K562 (cell line): Measurements from ENCODE around the gene TRIM32. TPM values are rescaled to one million over a fixed set of nuclear protein-coding genes. Genes with fewer than 3 reads are reported as not detected.

Source experiments
- CTBP1 ChIP-seq: fragments of 450-650 bp; IDR thresholded peaks from 2 replicates; pipeline ENCODE4 v1.6.1; 2016; ENCODE audit warnings: borderline replicate concordance
- JUN ChIP-seq, 2 experiments: sonication (generic) in 1 of 2; formaldehyde crosslinking in 1 of 2; IDR thresholded peaks; 2 replicates each; pipeline versions ENCODE4 v1.6.1 to v1.8.0; 2012 to 2022; ENCODE audit warnings: borderline replicate concordance in 2 of 2, mild to moderate bottlenecking in 2 of 2, improper control_type of control experiment in 1 of 2, low read depth in 1 of 2, low read length in 1 of 2, missing genetic modification reagents in 1 of 2
- NFXL1 ChIP-seq: fragments of 450-650 bp; formaldehyde crosslinking; IDR thresholded peaks from 2 replicates; pipeline ENCODE4 v1.4.0; 2021; ENCODE audit warnings: mild to moderate bottlenecking
- RCOR1 ChIP-seq, 2 experiments: IDR thresholded peaks; 2 replicates each; pipeline ENCODE4 v1.6.1; 2012; ENCODE audit warnings: low read depth in 2 of 2, low read length in 2 of 2, borderline replicate concordance in 1 of 2, improper control_type of control experiment in 1 of 2
- polyA plus RNA-seq, 8 experiments: library from polyadenylated mRNA; depleted of rRNA in 4 of 8; stranded (reverse) in 5 of 8; unstranded in 3 of 8; fragments of >200 nt; fragmentation: Nextera tagmentation in 2 of 8; fragmentation: Illumina TruSeq in 1 of 8; extraction: Ambion mirVana in 2 of 8; extraction: Trizol in 1 of 8; gene quantifications; 2 replicates each; pipeline versions ENCODE4 v1.2.1 to v1.2.3, GENCODE V29; 2011 to 2014; ENCODE audit warnings: inconsistent platforms in 1 of 8, missing spikeins in 1 of 8
- total RNA-seq, 7 experiments: library from RNA; depleted of rRNA in 6 of 7; stranded (reverse); fragments of >200 nt in 6 of 7; fragmentation: Illumina TruSeq in 2 of 7; extraction: Trizol in 2 of 7; gene quantifications; 2 replicates each; pipeline versions ENCODE4 v1.2.1 to v1.2.3, GENCODE V29; 2011 to 2021; ENCODE audit warnings: low replicate concordance in 1 of 7
- TF ChIP-seq, protein P1 (sequence below): fragments of 450-650 bp; IDR thresholded peaks from 2 replicates; pipeline ENCODE4 v1.6.1; 2016; ENCODE audit warnings: mild to moderate bottlenecking, moderate library complexity
- TF ChIP-seq, protein P2 (sequence below): IDR thresholded peaks from 2 replicates; pipeline ENCODE4 v1.6.1; 2011; ENCODE audit warnings: borderline replicate concordance, low read depth, mild to moderate bottlenecking, moderate library complexity, low read length; ENCODE audit not compliant: insufficient read depth, poor library complexity, severe bottlenecking
- TF ChIP-seq, protein P3 (sequence below), 2 experiments: IDR thresholded peaks; 2 replicates each; pipeline ENCODE4 v1.6.1; 2011; ENCODE audit warnings: borderline replicate concordance in 1 of 2, control low read depth in 1 of 2, low read depth in 1 of 2, low read length in 1 of 2, mild to moderate bottlenecking in 1 of 2, mixed read lengths in 1 of 2, moderate library complexity in 1 of 2; ENCODE audit not compliant: insufficient read depth in 1 of 2, insufficient read length in 1 of 2, poor library complexity in 1 of 2, severe bottlenecking in 1 of 2; ENCODE audit errors: extremely low read depth in 1 of 2

The TRIM32 gene
- total and polyA plus RNA-seq, 9 of the 15 experiments (the other 6 are each of a cell fraction or from before 2014, with no cell fraction given), result 3.5 to 9.4 (median 5.9) TPM

DNA sequence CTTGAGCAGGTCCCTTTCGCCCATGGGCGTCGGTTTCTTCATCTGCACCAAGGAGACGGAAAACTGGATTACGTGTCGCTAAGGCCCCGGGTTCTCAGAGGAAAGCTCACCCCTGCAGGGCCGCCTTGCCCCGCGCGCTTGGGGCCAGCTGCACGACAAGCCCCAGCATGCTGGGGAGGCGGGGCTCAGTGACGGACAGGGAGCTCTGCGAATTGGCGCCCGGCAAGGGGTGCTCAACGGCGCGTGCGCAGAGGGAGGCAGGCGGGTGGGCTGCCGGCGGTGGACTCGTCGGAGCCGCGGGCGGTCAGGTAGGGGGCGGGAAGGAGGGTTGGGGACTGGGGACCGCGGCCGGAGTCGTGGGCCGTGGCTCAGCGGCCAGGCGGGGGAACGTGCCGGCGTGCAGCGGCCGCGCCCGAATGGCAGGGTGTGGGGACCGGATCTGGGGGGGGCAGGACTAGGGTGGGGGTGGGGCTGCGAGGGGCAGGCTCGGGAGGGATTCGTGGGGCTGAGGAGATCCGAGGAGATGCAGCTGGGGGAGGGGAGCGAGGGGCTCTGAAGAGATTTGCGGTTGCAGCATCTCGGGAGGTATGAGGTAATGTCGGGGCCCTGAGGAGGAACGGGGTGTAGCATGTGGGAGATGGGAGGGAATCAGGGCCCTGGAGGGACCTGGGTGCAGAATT lies at the start of gene TRIM32 (continued):
- TF ChIP-seq, protein P1, sequence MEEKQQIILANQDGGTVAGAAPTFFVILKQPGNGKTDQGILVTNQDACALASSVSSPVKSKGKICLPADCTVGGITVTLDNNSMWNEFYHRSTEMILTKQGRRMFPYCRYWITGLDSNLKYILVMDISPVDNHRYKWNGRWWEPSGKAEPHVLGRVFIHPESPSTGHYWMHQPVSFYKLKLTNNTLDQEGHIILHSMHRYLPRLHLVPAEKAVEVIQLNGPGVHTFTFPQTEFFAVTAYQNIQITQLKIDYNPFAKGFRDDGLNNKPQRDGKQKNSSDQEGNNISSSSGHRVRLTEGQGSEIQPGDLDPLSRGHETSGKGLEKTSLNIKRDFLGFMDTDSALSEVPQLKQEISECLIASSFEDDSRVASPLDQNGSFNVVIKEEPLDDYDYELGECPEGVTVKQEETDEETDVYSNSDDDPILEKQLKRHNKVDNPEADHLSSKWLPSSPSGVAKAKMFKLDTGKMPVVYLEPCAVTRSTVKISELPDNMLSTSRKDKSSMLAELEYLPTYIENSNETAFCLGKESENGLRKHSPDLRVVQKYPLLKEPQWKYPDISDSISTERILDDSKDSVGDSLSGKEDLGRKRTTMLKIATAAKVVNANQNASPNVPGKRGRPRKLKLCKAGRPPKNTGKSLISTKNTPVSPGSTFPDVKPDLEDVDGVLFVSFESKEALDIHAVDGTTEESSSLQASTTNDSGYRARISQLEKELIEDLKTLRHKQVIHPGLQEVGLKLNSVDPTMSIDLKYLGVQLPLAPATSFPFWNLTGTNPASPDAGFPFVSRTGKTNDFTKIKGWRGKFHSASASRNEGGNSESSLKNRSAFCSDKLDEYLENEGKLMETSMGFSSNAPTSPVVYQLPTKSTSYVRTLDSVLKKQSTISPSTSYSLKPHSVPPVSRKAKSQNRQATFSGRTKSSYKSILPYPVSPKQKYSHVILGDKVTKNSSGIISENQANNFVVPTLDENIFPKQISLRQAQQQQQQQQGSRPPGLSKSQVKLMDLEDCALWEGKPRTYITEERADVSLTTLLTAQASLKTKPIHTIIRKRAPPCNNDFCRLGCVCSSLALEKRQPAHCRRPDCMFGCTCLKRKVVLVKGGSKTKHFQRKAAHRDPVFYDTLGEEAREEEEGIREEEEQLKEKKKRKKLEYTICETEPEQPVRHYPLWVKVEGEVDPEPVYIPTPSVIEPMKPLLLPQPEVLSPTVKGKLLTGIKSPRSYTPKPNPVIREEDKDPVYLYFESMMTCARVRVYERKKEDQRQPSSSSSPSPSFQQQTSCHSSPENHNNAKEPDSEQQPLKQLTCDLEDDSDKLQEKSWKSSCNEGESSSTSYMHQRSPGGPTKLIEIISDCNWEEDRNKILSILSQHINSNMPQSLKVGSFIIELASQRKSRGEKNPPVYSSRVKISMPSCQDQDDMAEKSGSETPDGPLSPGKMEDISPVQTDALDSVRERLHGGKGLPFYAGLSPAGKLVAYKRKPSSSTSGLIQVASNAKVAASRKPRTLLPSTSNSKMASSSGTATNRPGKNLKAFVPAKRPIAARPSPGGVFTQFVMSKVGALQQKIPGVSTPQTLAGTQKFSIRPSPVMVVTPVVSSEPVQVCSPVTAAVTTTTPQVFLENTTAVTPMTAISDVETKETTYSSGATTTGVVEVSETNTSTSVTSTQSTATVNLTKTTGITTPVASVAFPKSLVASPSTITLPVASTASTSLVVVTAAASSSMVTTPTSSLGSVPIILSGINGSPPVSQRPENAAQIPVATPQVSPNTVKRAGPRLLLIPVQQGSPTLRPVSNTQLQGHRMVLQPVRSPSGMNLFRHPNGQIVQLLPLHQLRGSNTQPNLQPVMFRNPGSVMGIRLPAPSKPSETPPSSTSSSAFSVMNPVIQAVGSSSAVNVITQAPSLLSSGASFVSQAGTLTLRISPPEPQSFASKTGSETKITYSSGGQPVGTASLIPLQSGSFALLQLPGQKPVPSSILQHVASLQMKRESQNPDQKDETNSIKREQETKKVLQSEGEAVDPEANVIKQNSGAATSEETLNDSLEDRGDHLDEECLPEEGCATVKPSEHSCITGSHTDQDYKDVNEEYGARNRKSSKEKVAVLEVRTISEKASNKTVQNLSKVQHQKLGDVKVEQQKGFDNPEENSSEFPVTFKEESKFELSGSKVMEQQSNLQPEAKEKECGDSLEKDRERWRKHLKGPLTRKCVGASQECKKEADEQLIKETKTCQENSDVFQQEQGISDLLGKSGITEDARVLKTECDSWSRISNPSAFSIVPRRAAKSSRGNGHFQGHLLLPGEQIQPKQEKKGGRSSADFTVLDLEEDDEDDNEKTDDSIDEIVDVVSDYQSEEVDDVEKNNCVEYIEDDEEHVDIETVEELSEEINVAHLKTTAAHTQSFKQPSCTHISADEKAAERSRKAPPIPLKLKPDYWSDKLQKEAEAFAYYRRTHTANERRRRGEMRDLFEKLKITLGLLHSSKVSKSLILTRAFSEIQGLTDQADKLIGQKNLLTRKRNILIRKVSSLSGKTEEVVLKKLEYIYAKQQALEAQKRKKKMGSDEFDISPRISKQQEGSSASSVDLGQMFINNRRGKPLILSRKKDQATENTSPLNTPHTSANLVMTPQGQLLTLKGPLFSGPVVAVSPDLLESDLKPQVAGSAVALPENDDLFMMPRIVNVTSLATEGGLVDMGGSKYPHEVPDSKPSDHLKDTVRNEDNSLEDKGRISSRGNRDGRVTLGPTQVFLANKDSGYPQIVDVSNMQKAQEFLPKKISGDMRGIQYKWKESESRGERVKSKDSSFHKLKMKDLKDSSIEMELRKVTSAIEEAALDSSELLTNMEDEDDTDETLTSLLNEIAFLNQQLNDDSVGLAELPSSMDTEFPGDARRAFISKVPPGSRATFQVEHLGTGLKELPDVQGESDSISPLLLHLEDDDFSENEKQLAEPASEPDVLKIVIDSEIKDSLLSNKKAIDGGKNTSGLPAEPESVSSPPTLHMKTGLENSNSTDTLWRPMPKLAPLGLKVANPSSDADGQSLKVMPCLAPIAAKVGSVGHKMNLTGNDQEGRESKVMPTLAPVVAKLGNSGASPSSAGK, result peak; percentile 90; the same call in 1 of the 2 replicates
- TF ChIP-seq, protein P2, sequence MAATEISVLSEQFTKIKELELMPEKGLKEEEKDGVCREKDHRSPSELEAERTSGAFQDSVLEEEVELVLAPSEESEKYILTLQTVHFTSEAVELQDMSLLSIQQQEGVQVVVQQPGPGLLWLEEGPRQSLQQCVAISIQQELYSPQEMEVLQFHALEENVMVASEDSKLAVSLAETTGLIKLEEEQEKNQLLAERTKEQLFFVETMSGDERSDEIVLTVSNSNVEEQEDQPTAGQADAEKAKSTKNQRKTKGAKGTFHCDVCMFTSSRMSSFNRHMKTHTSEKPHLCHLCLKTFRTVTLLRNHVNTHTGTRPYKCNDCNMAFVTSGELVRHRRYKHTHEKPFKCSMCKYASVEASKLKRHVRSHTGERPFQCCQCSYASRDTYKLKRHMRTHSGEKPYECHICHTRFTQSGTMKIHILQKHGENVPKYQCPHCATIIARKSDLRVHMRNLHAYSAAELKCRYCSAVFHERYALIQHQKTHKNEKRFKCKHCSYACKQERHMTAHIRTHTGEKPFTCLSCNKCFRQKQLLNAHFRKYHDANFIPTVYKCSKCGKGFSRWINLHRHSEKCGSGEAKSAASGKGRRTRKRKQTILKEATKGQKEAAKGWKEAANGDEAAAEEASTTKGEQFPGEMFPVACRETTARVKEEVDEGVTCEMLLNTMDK, result no peak
- TF ChIP-seq CTBP1 (peak; percentile 24; the same call in 1 of the 2 replicates), RCOR1 (IDR thresholded peaks at IDR 0.05; ENCODE audit: borderline replicate concordance in 1 of 2, low read depth in 2 of 2, low read length in 2 of 2) (0 out of 4 replicates have a peak, but pooled peaks of 1 of the 2 experiments have one; percentile 23), NFXL1 (CRISPR knock-in tag) (no peak), JUN (IDR thresholded peaks at IDR 0.05; ENCODE audit: borderline replicate concordance, low read depth, low read length) (no peak; the same call in 1 of the 2 replicates), JUN (CRISPR knock-in tag; IDR thresholded peaks at IDR 0.05; ENCODE audit: borderline replicate concordance) (no peak)
- TF ChIP-seq, protein P3, sequence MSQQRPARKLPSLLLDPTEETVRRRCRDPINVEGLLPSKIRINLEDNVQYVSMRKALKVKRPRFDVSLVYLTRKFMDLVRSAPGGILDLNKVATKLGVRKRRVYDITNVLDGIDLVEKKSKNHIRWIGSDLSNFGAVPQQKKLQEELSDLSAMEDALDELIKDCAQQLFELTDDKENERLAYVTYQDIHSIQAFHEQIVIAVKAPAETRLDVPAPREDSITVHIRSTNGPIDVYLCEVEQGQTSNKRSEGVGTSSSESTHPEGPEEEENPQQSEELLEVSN (IDR thresholded peaks at IDR 0.05; ENCODE audit: borderline replicate concordance in 1 of 2, extremely low read depth in 1 of 2, insufficient read depth in 1 of 2, insufficient read length in 1 of 2, low read depth in 1 of 2, low read length in 1 of 2, poor library complexity in 1 of 2, severe bottlenecking in 1 of 2), result peak; percentile 82 to 90
